Liver (tissue), 9 donors: ENCODE data around the gene NRDC. TPM values are rescaled to one million over a fixed set of nuclear protein-coding genes. Genes with fewer than 3 reads are reported as not detected.

Experiments used
- DNase-seq: peaks from one replicate; pipeline ENCODE4 v3.0.0-alpha.2; 2017; ENCODE audit warnings: low spot score
- H3K27ac ChIP-seq, 2 donors: one replicate each; pipeline ENCODE4 v1.7.0; 2013; ENCODE audit warnings: inconsistent platforms in 2 of 2, low read length in 2 of 2, control low read depth in 1 of 2, low read depth in 1 of 2, mild to moderate bottlenecking in 1 of 2
- H3K27me3 ChIP-seq, 4 donors: one replicate each; pipeline versions ENCODE4 v1.6.1 to v1.7.0; 2013; ENCODE audit warnings: low read length in 3 of 4, inconsistent platforms in 1 of 4, mild to moderate bottlenecking in 1 of 4, moderate library complexity in 1 of 4; ENCODE audit not compliant: control insufficient read depth in 4 of 4, insufficient read depth in 4 of 4
- H3K36me3 ChIP-seq, 4 donors: one replicate each; pipeline versions ENCODE4 v1.6.1 to v1.7.0; 2013; ENCODE audit warnings: low read length in 3 of 4, mild to moderate bottlenecking in 3 of 4, low read depth in 1 of 4, moderate library complexity in 1 of 4; ENCODE audit not compliant: control insufficient read depth in 4 of 4, insufficient read depth in 3 of 4
- H3K4me1 ChIP-seq, 4 donors: one replicate each; pipeline versions ENCODE4 v1.6.1 to v1.7.0; 2013; ENCODE audit warnings: low read length in 3 of 4, mild to moderate bottlenecking in 3 of 4, moderate library complexity in 1 of 4; ENCODE audit not compliant: control insufficient read depth in 4 of 4, insufficient read depth in 4 of 4
- H3K4me3 ChIP-seq, 3 donors: one replicate each; pipeline versions ENCODE4 v1.6.1 to v1.7.0; 2013; ENCODE audit warnings: low read length in 3 of 3, control low read depth in 1 of 3, low read depth in 1 of 3, mild to moderate bottlenecking in 1 of 3
- H3K9ac ChIP-seq, 2 donors: one replicate each; pipeline ENCODE4 v1.7.0; 2013; ENCODE audit warnings: low read length in 2 of 2, mild to moderate bottlenecking in 2 of 2, moderate library complexity in 2 of 2, control low read depth in 1 of 2, low read depth in 1 of 2
- H3K9me3 ChIP-seq, 4 donors: one replicate each; pipeline versions ENCODE4 v1.6.1 to v1.7.0; 2013; ENCODE audit warnings: low read length in 3 of 4; ENCODE audit not compliant: control insufficient read depth in 4 of 4
- EGR1 ChIP-seq, 2 donors: IDR thresholded peaks; 2 replicates each; pipeline ENCODE4 v1.6.1; 2016 to 2018; ENCODE audit warnings: antibody characterized with exemption in 2 of 2, low read depth in 2 of 2
- FOXA1 ChIP-seq: IDR thresholded peaks from 2 replicates; pipeline ENCODE4 v1.6.1; 2016; ENCODE audit warnings: antibody characterized with exemption
- FOXA2 ChIP-seq: IDR thresholded peaks from 2 replicates; pipeline ENCODE4 v1.6.1; 2016; ENCODE audit warnings: antibody characterized with exemption
- GABPA ChIP-seq, 2 donors: IDR thresholded peaks in 1 of 2; conservative IDR thresholded peaks in 1 of 2; 2 replicates each; pipeline ENCODE4 v1.6.1; 2016; ENCODE audit warnings: antibody characterized with exemption in 2 of 2, mild to moderate bottlenecking in 1 of 2, moderate library complexity in 1 of 2
- HNF4A ChIP-seq, 2 donors: conservative IDR thresholded peaks; 2 replicates each; pipeline ENCODE4 v1.6.1; 2016; ENCODE audit warnings: antibody characterized with exemption in 2 of 2, mild to moderate bottlenecking in 2 of 2
- HNF4G ChIP-seq: IDR thresholded peaks from 2 replicates; pipeline ENCODE4 v1.6.1; 2016; ENCODE audit warnings: antibody characterized with exemption
- JUND ChIP-seq, 2 donors: IDR thresholded peaks; 2 replicates each; pipeline ENCODE4 v1.6.1; 2016; ENCODE audit warnings: antibody characterized with exemption in 2 of 2
- RAD21 ChIP-seq, 2 donors: IDR thresholded peaks; 2 replicates each; pipeline ENCODE4 v1.6.1; 2016; ENCODE audit warnings: antibody characterized with exemption in 2 of 2, mild to moderate bottlenecking in 2 of 2
- SP1 ChIP-seq: IDR thresholded peaks from 2 replicates; pipeline ENCODE4 v1.6.1; 2018; ENCODE audit warnings: antibody characterized with exemption, mild to moderate bottlenecking
- TAF1 ChIP-seq: conservative IDR thresholded peaks from 2 replicates; pipeline ENCODE4 v1.6.1; 2016; ENCODE audit warnings: antibody characterized with exemption, mild to moderate bottlenecking
- YY1 ChIP-seq: IDR thresholded peaks from 2 replicates; pipeline ENCODE4 v1.6.1; 2016; ENCODE audit warnings: antibody characterized with exemption, mild to moderate bottlenecking
- WGBS: extraction: QIAGEN DNeasy Blood & Tissue Kit; methylation state at CpG from one replicate; pipeline ENCODE4 v1.1.7; 2013; 5-methylcytosine and 5-hydroxymethylcytosine counted together
- polyA plus RNA-seq, 2 donors: library from polyadenylated mRNA; stranded (reverse) in 1 of 2; unstranded in 1 of 2; fragments of 200-250 nt in 1 of 2; fragments of >200 nt in 1 of 2; fragmentation: Nextera tagmentation in 1 of 2; extraction: Ambion mirVana in 1 of 2; gene quantifications; one replicate each; pipeline versions ENCODE4 v1.2.1 to v1.2.3, GENCODE V29; 2013 to 2015
- total RNA-seq, 2 donors: library from RNA; depleted of rRNA; stranded (reverse); fragments of >200 nt; gene quantifications; one replicate each; pipeline ENCODE4 v1.2.3, GENCODE V29; 2014
- TF ChIP-seq, protein P1 (sequence below): IDR thresholded peaks from 2 replicates; pipeline ENCODE4 v1.6.1; 2016; ENCODE audit warnings: antibody characterized with exemption, mild to moderate bottlenecking
- TF ChIP-seq, protein P2 (sequence below): IDR thresholded peaks from 2 replicates; pipeline ENCODE4 v1.6.1; 2016; ENCODE audit warnings: antibody characterized with exemption
- TF ChIP-seq, protein P3 (sequence below): IDR thresholded peaks from 2 replicates; pipeline ENCODE4 v1.6.1; 2016; ENCODE audit warnings: antibody characterized with exemption
- TF ChIP-seq, protein P4 (sequence below): IDR thresholded peaks from 2 replicates; pipeline ENCODE4 v1.6.1; 2016; ENCODE audit warnings: antibody characterized with exemption
- donor health status: healthy.
- donor health status: healthy.
- donor health status: healthy.
- donor health status: healthy.
- donor health status: healthy.

The NRDC gene
- total and polyA plus RNA-seq, 4 donors = 42.8 to 88.7 (median 72.1) TPM

DNA sequence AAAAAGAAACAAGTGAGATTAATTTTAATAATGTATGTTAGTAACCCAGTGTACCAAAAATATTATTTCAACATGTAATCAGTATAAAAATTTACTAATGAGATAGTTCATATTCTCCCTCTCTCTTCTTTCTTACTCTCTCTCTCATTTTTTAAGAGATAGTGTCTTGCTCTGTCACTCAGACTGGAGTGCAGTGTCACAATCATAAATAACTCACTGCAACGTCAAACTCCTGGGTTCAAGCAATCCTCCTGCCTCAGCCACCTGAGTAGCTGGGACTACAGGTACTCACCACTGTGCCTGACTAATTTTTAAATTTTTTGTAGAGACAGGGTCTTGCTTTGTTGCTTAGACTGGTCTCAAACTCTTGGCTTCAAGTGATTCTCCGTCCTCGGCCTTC is 123.9 kb downstream of the NRDC start:
- H3K27ac ChIP-seq = no peak overlapping the region
- no peak for DNase-seq
- H3K9ac ChIP-seq = no peak overlapping the region
- TF ChIP-seq, protein P1, sequence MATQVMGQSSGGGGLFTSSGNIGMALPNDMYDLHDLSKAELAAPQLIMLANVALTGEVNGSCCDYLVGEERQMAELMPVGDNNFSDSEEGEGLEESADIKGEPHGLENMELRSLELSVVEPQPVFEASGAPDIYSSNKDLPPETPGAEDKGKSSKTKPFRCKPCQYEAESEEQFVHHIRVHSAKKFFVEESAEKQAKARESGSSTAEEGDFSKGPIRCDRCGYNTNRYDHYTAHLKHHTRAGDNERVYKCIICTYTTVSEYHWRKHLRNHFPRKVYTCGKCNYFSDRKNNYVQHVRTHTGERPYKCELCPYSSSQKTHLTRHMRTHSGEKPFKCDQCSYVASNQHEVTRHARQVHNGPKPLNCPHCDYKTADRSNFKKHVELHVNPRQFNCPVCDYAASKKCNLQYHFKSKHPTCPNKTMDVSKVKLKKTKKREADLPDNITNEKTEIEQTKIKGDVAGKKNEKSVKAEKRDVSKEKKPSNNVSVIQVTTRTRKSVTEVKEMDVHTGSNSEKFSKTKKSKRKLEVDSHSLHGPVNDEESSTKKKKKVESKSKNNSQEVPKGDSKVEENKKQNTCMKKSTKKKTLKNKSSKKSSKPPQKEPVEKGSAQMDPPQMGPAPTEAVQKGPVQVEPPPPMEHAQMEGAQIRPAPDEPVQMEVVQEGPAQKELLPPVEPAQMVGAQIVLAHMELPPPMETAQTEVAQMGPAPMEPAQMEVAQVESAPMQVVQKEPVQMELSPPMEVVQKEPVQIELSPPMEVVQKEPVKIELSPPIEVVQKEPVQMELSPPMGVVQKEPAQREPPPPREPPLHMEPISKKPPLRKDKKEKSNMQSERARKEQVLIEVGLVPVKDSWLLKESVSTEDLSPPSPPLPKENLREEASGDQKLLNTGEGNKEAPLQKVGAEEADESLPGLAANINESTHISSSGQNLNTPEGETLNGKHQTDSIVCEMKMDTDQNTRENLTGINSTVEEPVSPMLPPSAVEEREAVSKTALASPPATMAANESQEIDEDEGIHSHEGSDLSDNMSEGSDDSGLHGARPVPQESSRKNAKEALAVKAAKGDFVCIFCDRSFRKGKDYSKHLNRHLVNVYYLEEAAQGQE = no peak
- TF ChIP-seq FOXA2 = no peak
- TF ChIP-seq FOXA1 = no peak
- no peak for TF ChIP-seq GABPA (IDR thresholded peaks at IDR 0.05 in 1 of 2, conservative IDR thresholded peaks at IDR 0.05 in 1 of 2)
- TF ChIP-seq, protein P2, sequence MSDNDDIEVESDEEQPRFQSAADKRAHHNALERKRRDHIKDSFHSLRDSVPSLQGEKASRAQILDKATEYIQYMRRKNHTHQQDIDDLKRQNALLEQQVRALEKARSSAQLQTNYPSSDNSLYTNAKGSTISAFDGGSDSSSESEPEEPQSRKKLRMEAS = no peak
- TF ChIP-seq, protein P3, sequence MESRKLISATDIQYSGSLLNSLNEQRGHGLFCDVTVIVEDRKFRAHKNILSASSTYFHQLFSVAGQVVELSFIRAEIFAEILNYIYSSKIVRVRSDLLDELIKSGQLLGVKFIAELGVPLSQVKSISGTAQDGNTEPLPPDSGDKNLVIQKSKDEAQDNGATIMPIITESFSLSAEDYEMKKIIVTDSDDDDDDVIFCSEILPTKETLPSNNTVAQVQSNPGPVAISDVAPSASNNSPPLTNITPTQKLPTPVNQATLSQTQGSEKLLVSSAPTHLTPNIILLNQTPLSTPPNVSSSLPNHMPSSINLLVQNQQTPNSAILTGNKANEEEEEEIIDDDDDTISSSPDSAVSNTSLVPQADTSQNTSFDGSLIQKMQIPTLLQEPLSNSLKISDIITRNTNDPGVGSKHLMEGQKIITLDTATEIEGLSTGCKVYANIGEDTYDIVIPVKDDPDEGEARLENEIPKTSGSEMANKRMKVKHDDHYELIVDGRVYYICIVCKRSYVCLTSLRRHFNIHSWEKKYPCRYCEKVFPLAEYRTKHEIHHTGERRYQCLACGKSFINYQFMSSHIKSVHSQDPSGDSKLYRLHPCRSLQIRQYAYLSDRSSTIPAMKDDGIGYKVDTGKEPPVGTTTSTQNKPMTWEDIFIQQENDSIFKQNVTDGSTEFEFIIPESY = no peak
- TF ChIP-seq TAF1 = no peak
- peaks cover 2 to 22% (median 21%) of the 10 kb centered on the region in 4 donors for H3K36me3 ChIP-seq
- H3K9me3 ChIP-seq = no peaks in the 10 kb centered on the region
- WGBS = 97% methylated on average over 3 of the region's 3 CpGs
- no peak overlapping the region for H3K4me3 ChIP-seq
- no peaks in the 10 kb centered on the region for H3K4me1 ChIP-seq
- H3K27me3 ChIP-seq = no peaks in the 10 kb centered on the region

DNA sequence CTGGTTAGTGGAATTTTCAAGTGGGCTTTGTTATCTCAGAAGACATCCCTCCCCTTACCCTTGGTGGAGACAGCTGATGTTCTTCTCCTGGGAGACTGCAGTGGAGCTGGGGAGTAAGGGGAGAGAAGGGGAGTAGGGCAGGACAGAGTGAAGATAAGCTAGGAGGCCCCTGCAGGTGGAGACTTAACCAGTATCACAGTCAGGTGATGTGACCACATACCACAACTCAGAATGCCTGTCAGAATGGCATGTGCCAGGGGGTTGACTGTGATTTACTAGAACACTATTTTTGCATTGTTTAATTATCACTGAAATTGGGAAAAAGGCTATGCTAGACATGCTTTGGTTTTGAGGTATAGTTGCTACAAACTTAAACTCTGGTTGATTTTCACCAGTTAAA is 124.6 kb downstream of the NRDC start:
- DNase-seq = no peak
- H3K27ac ChIP-seq = no peak overlapping the region
- no peaks in the 10 kb centered on the region for H3K27me3 ChIP-seq
- TF ChIP-seq SP1 = no peak
- TF ChIP-seq RAD21 (IDR thresholded peaks at IDR 0.05) = no peak
- no peak for TF ChIP-seq HNF4G
- no peak for TF ChIP-seq JUND (IDR thresholded peaks at IDR 0.05)
- TF ChIP-seq EGR1 (IDR thresholded peaks at IDR 0.05; ENCODE audit: low read depth in 2 of 2) = no peak
- no peak for TF ChIP-seq YY1
- TF ChIP-seq, protein P1 = no peak
- TF ChIP-seq, protein P2 = no peak
- TF ChIP-seq, protein P4, sequence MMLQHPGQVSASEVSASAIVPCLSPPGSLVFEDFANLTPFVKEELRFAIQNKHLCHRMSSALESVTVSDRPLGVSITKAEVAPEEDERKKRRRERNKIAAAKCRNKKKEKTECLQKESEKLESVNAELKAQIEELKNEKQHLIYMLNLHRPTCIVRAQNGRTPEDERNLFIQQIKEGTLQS = no peak
- no peak for TF ChIP-seq FOXA1
- no peak for TF ChIP-seq HNF4A (conservative IDR thresholded peaks at IDR 0.05)
- no peak for TF ChIP-seq GABPA (IDR thresholded peaks at IDR 0.05 in 1 of 2, conservative IDR thresholded peaks at IDR 0.05 in 1 of 2)
- H3K9me3 ChIP-seq = no peaks in the 10 kb centered on the region
- no peak overlapping the region for H3K4me3 ChIP-seq
- peaks cover 4 to 26% (median 24%) of the 10 kb centered on the region in 4 donors for H3K36me3 ChIP-seq
- H3K9ac ChIP-seq = no peak overlapping the region
- no peaks in the 10 kb centered on the region for H3K4me1 ChIP-seq
